Measurements from ENCODE around the gene RAD9A.

The RAD9A gene

DNA sequence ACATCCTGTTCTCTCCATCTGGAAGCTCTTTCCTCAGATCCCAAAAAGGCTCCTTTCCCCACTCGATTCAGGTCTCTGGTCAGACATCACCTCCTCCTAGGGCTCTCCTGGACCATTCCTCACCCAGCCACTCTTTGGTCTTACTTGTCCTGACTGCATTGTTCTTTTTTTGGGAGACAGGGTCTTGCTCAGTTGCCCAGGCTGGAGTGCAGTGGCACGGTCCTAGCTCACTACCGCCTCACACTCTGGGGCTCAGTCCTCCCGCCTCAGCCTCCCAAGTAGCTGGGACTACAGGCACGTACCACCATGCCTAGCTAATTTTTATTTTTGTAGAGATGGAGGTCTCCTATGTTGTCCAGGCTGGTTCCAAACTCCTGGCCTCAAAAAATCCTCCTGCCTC lies 53.7 kb downstream of the RAD9A start:
- no peak for DNase-seq

All from NCI-H1694 (cell line).